DND-41 (cell line): ENCODE results near the gene MTG2.

Experiments
- ATAC-seq: fragments of 200-7000 bp; cut with Tn5 transposase; 3 replicates; pipeline ENCODE4 v1.9.1; 2021; ENCODE audit warnings: low read depth; ENCODE audit not compliant: insufficient read depth
- DNase-seq: peaks from one replicate; pipeline ENCODE4 v3.0.0-alpha.2; 2020
- H2AFZ ChIP-seq: 2 replicates; pipeline ENCODE4 v1.6.0; 2012; ENCODE audit warnings: low read depth, low read length
- H3K27ac ChIP-seq: 2 replicates; pipeline ENCODE4 v1.5.1; 2012; ENCODE audit warnings: low read length, inconsistent platforms
- H3K27me3 ChIP-seq: fragments of 200-600 bp; sonication (generic); 2 replicates; pipeline ENCODE4 v1.6.0; 2012; ENCODE audit warnings: low read length, mild to moderate bottlenecking, inconsistent platforms; ENCODE audit not compliant: insufficient read depth, poor library complexity
- H3K36me3 ChIP-seq: 2 replicates; pipeline ENCODE4 v1.5.1; 2012; ENCODE audit warnings: low read length, inconsistent platforms; ENCODE audit not compliant: insufficient read depth
- H3K4me1 ChIP-seq: 2 replicates; pipeline ENCODE4 v1.5.1; 2012; ENCODE audit warnings: mild to moderate bottlenecking, low read length; ENCODE audit not compliant: insufficient read depth
- H3K4me2 ChIP-seq: 2 replicates; pipeline ENCODE4 v1.6.0; 2012; ENCODE audit warnings: mild to moderate bottlenecking, moderate library complexity, low read length, inconsistent platforms; ENCODE audit not compliant: insufficient read depth
- H3K4me3 ChIP-seq, 2 experiments: fragments of 200-600 bp in 1 of 2; shearing (Covaris generic) in 1 of 2; 2 replicates each; pipeline ENCODE4 v1.5.1; 2012 to 2016; ENCODE audit warnings: inconsistent platforms in 2 of 2, low read length in 2 of 2, mild to moderate bottlenecking in 2 of 2, low read depth in 1 of 2, moderate library complexity in 1 of 2
- H3K79me2 ChIP-seq: 2 replicates; pipeline ENCODE4 v1.6.0; 2012; ENCODE audit warnings: low read length, inconsistent platforms; ENCODE audit not compliant: insufficient read depth
- H3K9ac ChIP-seq: 2 replicates; pipeline ENCODE4 v1.6.0; 2012; ENCODE audit warnings: low read depth, mild to moderate bottlenecking, inconsistent platforms, low read length, moderate library complexity
- H3K9me3 ChIP-seq: 2 replicates; pipeline ENCODE4 v1.5.1; 2012; ENCODE audit warnings: low read length, moderate library complexity, mild to moderate bottlenecking, inconsistent platforms; ENCODE audit not compliant: insufficient read depth, severe bottlenecking
- H4K20me1 ChIP-seq: 2 replicates; pipeline ENCODE4 v1.6.0; 2012; ENCODE audit warnings: low read length; ENCODE audit not compliant: insufficient read depth
- EZH2 ChIP-seq: IDR thresholded peaks from 3 replicates; pipeline ENCODE4 v1.6.1; 2012; ENCODE audit warnings: borderline replicate concordance, low read depth, mild to moderate bottlenecking, moderate library complexity, low read length, inconsistent platforms; ENCODE audit not compliant: severe bottlenecking
- TF ChIP-seq, protein P1 (sequence below): IDR thresholded peaks from 2 replicates; pipeline ENCODE4 v1.5.1; 2012; ENCODE audit warnings: borderline replicate concordance, low read length, moderate library complexity, mild to moderate bottlenecking; ENCODE audit not compliant: poor library complexity, severe bottlenecking; ENCODE audit errors: extremely low read depth

Gene MTG2

DNA sequence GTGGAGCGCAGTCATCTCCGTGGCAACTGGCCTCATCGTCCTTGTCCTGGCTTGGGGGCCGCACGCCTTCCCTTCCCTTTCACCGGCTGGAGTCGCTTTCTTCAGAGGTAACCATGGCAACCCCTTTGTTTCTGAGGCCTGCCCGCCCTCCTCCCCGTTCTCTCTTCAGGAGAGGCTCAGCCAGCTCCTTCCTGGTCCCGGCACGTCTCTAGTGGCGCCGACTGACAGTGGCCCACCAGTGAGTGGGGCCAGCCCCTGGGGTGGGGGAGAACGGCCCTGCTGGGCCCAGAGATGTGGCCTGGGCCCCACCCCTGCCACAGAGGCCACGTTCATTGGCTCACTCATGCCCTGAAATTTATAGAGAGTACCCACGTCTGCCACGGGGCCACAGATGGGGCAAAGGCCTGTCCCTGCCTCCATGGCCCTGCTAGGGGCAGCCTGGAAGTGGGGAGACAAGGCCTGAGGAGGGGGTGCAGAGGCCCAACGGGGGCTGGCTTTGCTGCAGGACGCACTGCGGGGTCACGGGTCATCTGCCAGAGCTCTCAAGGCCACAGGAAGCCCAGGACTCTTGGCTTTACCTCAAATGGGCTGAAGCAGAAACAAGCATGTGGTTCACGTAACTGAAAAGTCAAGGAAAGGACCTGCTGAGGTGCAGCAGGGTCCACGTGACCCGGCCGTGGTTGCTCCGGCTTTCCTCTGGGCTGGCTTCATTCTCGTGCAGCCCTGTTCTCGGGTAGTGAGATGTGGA is 54.1 kb downstream of the MTG2 start:
- Histone ChIP-seq H3K4me2 (peak overlapping the region; percentile 90; the same call in 1 of the 2 replicates), H3K9me3 (no peaks in the 10 kb centered on the region)
- no peak for DNase-seq

GRCh38 chr20:62237514-62237800 is 54.6 kb downstream of the MTG2 start:
- Histone ChIP-seq H3K36me3 (0 out of 2 replicates have a peak, but pooled peaks cover 17% of the 10 kb centered on the region), H3K79me2 (peaks cover 37% of the 10 kb centered on the region), H3K4me3 (peak overlapping the region in 1 of 2 experiments; percentile 67; a peak in 2 of 4 replicates), H2AFZ (peak overlapping the region; percentile 82; the same call in 1 of the 2 replicates), H3K27me3 (no peaks in the 10 kb centered on the region), H3K9me3 (no peaks in the 10 kb centered on the region), H3K4me1 (peaks cover 31% of the 10 kb centered on the region), H4K20me1 (peaks cover 29% of the 10 kb centered on the region), H3K27ac (no peak overlapping the region), H3K9ac (peak overlapping the region; percentile 38), H3K4me2 (peak overlapping the region; percentile 90)
- no peak for TF ChIP-seq EZH2
- TF ChIP-seq, protein P1, sequence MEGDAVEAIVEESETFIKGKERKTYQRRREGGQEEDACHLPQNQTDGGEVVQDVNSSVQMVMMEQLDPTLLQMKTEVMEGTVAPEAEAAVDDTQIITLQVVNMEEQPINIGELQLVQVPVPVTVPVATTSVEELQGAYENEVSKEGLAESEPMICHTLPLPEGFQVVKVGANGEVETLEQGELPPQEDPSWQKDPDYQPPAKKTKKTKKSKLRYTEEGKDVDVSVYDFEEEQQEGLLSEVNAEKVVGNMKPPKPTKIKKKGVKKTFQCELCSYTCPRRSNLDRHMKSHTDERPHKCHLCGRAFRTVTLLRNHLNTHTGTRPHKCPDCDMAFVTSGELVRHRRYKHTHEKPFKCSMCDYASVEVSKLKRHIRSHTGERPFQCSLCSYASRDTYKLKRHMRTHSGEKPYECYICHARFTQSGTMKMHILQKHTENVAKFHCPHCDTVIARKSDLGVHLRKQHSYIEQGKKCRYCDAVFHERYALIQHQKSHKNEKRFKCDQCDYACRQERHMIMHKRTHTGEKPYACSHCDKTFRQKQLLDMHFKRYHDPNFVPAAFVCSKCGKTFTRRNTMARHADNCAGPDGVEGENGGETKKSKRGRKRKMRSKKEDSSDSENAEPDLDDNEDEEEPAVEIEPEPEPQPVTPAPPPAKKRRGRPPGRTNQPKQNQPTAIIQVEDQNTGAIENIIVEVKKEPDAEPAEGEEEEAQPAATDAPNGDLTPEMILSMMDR, result no peak
- no peak for ATAC-seq
- DNase-seq, result no peak

More for the DNA sequence above, 54.1 kb downstream of the MTG2 start:
- no peak for TF ChIP-seq EZH2
- TF ChIP-seq, protein P1, result no peak
- Histone ChIP-seq H4K20me1 (peaks cover 24% of the 10 kb centered on the region), H3K36me3 (0 out of 2 replicates have a peak, but pooled peaks cover 12% of the 10 kb centered on the region), H3K4me1 (peaks cover 31% of the 10 kb centered on the region), H3K79me2 (peaks cover 32% of the 10 kb centered on the region), H3K27me3 (no peaks in the 10 kb centered on the region), H3K9ac (no peak overlapping the region), H2AFZ (0 out of 2 replicates have a peak overlapping the region, but pooled peaks have one; percentile 82), H3K27ac (no peak overlapping the region), H3K4me3 (no peak overlapping the region; a peak in 1 of 4 replicates)
- ATAC-seq, result no peak

- Histone ChIP-seq H3K36me3 (peaks cover 22% of the 10 kb centered on the region; the same call in 1 of the 2 replicates), H3K4me2 (peak within 1 kb of the TSS; percentile 95), H3K4me3 (peak within 1 kb of the TSS; percentile 62 to 83), H3K9ac (peak within 1 kb of the TSS; percentile 67), H3K27ac (peak within 1 kb of the TSS; percentile 70), H4K20me1 (peaks cover 35% of the 10 kb centered on the region), H3K27me3 (no peaks in the 10 kb centered on the region), H2AFZ (peak within 1 kb of the TSS; percentile 82), H3K4me1 (peaks cover 31% of the 10 kb centered on the region), H3K79me2 (peaks cover 43% of the 10 kb centered on the region), H3K9me3 (no peaks in the 10 kb centered on the region)
- TF ChIP-seq, protein P1, result no peak
- TF ChIP-seq EZH2, result no peak
- DNase-seq (peak; percentile 100), ATAC-seq (peak; percentile 98)
Measured at GRCh38 chr20:62237801-62238568, 55.2 kb downstream of the MTG2 start, which contains the start of gene OSBPL2. OSBPL2 (plus strand) TSS chr20:62238521; CDS start chr20:62256185, 17,664 bp downstream.
